Mucosa of rectum (tissue), 2 donors: Measurements from ENCODE around the gene CDC42EP3.

Experiments
- H3K27ac ChIP-seq, 2 donors: one replicate each; pipeline ENCODE4 v1.7.0; 2013; ENCODE audit warnings: inconsistent platforms in 2 of 2, low read depth in 2 of 2, low read length in 2 of 2
- H3K27me3 ChIP-seq, 2 donors: one replicate each; pipeline ENCODE4 v1.7.0; 2013; ENCODE audit warnings: low read length in 2 of 2; ENCODE audit not compliant: control insufficient read depth in 2 of 2, insufficient read depth in 2 of 2
- H3K36me3 ChIP-seq, 2 donors: one replicate each; pipeline ENCODE4 v1.7.0; 2013; ENCODE audit warnings: low read length in 2 of 2; ENCODE audit not compliant: control insufficient read depth in 2 of 2, insufficient read depth in 2 of 2
- H3K4me1 ChIP-seq, 2 donors: one replicate each; pipeline ENCODE4 v1.7.0; 2013; ENCODE audit warnings: low read length in 2 of 2, mild to moderate bottlenecking in 1 of 2; ENCODE audit not compliant: control insufficient read depth in 2 of 2, insufficient read depth in 2 of 2
- H3K4me3 ChIP-seq, 2 donors: one replicate each; pipeline ENCODE4 v1.7.0; 2013; ENCODE audit warnings: low read length in 2 of 2
- H3K9ac ChIP-seq, 2 donors: one replicate each; pipeline ENCODE4 v1.7.0; 2013; ENCODE audit warnings: low read length in 2 of 2, low read depth in 1 of 2, mild to moderate bottlenecking in 1 of 2
- H3K9me3 ChIP-seq, 2 donors: one replicate each; pipeline ENCODE4 v1.7.0; 2013; ENCODE audit warnings: low read length in 2 of 2; ENCODE audit not compliant: control insufficient read depth in 2 of 2
- donor health status: healthy.
- donor health status: Normal muscosa, but diverticular disease.

CDC42EP3 gene

DNA sequence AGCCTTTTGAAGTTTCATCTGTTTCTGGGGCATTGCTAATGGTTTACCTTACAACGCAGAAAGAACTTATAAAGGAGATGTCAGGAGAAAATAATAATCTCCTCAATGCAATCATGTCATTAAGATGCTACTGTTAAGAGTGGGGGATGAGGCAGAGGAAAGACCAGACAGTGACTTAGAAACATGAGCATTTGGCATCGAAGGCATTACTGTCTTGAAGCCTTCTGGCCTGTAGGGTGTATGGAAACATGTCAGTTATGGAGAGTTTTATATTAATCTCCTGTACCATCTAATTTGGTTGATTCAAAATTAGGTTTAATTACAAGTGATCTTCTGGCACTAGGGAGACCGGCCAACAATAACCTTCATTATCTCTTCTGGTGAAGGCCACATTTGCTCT, 32.5 kb downstream of the CDC42EP3 start:
- H3K9me3 ChIP-seq: no peaks in the 10 kb centered on the region
- peaks cover 0 to 7% of the 10 kb centered on the region in 2 donors for H3K4me1 ChIP-seq
- H3K36me3 ChIP-seq: peaks cover under 1 to 3% of the 10 kb centered on the region in 2 donors
- no peak overlapping the region for H3K27ac ChIP-seq
- no peaks in the 10 kb centered on the region for H3K27me3 ChIP-seq
- no peak overlapping the region for H3K4me3 ChIP-seq
- no peak overlapping the region for H3K9ac ChIP-seq

DNA sequence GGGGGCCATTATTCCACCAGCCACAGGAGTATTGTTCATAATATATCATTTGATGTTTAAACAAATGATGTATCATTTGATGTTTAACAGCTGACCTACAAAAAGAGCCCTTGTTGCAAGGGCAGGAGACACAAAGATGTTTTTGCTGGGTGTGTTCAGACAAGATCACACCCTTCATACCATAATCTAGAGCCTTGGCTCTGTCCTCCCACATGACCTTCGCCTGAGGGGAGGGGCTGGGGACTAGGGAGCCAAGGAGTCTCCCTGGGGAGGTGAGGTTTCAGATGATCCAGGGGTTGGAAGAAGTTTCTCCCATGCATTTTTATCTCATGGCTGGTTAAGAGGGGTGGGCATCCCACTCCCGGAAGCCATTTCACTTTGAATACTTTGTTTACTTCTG, 33.5 kb downstream of the CDC42EP3 start:
- Histone ChIP-seq H3K9ac (no peak overlapping the region), H3K4me1 (peaks cover 0 to 5% of the 10 kb centered on the region in 2 donors), H3K36me3 (no peaks in the 10 kb centered on the region), H3K9me3 (no peaks in the 10 kb centered on the region), H3K27me3 (no peaks in the 10 kb centered on the region), H3K4me3 (no peak overlapping the region), H3K27ac (no peak overlapping the region)

DNA sequence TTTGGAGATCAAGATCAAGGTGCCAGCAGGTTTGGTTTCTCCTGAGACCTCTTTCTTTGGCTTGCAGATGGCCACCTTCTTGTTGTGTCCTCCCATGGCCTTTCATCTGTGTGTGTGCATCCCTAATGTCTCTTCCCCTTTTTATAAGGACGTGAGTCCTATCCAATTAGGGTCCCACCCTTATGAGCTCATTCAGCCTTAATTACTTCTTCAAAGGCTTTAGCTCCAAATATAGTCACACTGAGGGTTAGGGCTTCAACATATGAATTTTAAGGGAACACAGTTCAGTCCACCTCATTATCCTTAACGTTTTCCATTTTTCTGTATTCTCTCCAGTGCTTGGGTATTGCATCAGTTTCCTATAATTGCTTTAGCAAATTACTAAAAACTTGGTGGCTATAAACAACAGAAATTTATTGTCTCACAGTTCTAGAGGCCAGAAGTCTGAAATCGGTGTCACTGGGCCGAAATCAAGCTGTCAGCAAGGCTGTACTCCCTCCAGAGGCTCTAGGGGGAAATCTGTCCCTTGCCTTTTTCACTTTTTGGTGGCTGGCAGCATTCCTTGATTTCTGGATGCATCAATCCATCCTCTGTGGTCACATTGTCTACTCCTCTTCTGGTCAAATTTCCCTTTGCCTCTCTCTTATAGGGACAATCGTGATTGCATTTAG, 34.1 kb downstream of the CDC42EP3 start:
- no peak overlapping the region for H3K27ac ChIP-seq
- H3K9ac ChIP-seq: no peak overlapping the region
- no peaks in the 10 kb centered on the region for H3K27me3 ChIP-seq
- H3K9me3 ChIP-seq: no peaks in the 10 kb centered on the region
- H3K4me3 ChIP-seq: no peak overlapping the region
- H3K36me3 ChIP-seq: no peaks in the 10 kb centered on the region
- H3K4me1 ChIP-seq: peaks cover 0 to 4% of the 10 kb centered on the region in 2 donors

DNA sequence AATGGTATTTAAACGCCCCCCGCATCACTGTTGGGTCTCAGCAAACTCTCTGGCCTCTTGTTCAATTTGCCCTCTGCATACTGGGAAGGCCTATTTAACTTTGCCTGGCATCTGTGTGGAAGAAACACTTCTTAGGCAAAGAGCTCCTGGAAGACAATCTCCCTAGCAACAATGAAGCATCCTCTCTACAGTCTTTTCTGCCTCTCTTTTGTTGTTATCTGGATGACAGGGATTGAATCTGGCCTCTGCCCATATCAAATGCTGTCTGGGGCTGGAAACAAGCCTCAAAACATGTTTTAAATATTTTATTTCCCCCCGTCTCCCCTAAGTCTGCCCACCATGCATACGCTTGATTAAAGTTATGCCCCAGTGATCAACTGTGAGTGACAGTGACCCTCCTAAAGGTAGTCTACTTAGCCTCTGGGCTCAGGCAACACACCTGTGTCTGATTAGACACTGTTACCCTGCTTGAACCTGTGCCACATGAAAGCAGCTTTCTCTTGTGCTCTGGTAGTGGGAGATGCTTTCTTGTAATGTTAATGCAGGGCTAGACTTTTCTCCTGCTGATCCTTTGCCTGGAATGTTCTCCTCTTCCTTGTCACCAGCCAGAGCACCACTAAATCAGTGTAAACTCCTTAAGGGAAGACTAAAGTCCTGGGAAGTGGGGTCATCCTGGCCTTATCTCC, 34.9 kb downstream of the CDC42EP3 start:
- H3K4me1 ChIP-seq: peaks cover 0 to 4% of the 10 kb centered on the region in 2 donors
- H3K27me3 ChIP-seq: no peaks in the 10 kb centered on the region
- no peak overlapping the region for H3K4me3 ChIP-seq
- H3K36me3 ChIP-seq: no peaks in the 10 kb centered on the region
- no peak overlapping the region for H3K27ac ChIP-seq
- H3K9me3 ChIP-seq: no peaks in the 10 kb centered on the region
- no peak overlapping the region for H3K9ac ChIP-seq

DNA sequence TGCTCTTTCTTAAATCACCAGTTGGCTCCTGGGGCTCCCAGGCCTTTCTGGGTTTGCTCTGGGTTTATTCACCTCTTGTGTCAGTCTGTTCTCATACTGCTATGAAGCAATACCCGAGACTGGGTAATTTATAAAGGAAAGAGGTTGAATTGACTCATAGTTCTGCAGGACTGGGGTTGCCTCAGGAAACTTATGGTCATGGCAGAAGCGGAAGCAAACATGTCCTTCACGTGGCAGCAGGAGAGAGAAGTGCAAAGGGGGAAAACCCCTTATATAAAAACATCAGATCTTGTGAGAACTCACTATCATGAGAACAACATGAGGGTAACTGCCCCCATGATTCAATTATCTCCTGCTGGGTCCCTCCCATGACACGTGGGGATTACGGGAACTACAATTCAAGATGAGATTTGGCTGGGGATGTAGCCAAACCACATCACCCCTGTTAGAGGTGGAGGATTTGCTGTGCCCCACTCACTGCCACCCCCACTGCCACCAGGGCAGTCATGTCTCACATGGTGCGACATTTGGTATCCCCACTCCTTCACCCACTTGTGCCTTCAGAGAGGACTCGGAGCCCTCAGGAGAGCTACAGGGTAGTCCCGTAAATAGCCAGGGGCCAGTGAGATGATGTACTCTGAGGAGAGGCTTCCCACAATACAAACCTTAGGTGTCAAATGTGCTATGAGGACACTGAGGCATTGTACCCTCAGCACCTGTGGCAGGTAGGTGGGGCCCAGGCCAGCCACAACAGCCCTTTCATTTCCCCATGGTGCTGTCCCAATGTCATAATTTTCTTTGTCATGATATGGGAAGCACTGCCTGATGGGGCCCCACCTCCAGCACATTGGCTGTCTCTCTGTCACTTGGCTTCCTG, 35.7 kb downstream of the CDC42EP3 start:
- H3K36me3 ChIP-seq: no peaks in the 10 kb centered on the region
- no peaks in the 10 kb centered on the region for H3K9me3 ChIP-seq
- no peak overlapping the region for H3K4me3 ChIP-seq
- peaks cover 0 to 4% of the 10 kb centered on the region in 2 donors for H3K4me1 ChIP-seq
- H3K27ac ChIP-seq: peak overlapping the region in 1 of 2 donors; percentile 45
- no peaks in the 10 kb centered on the region for H3K27me3 ChIP-seq
- no peak overlapping the region for H3K9ac ChIP-seq

DNA sequence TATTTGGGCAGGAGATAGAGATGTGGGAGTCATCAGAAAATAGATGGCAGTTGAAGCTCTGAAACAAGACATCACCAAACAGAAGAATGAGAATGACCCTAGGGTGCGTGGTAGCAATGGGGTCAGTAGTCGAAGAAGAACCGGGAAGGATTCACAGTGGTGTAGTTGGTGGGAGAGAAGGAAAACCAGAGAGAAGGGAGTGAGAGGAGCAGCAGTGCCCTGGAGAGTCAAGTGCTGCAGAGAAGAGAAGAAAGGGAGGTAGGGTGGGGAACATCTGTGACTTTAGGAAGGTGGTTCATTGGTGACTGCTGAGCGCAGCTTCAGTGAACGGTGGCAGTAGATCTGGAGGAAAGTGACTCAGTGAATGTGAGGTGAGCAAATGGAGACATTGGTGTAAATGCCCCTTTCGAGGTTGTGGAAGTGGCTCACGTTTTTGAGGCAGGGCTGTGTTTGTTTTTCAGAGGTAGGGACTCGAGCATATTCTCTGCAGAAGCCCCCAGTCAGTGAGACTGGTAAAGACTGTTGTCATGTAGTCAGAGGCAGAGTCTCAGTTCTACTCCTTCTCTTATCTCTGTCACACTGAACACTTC, 36.4 kb downstream of the CDC42EP3 start:
- no peaks in the 10 kb centered on the region for H3K36me3 ChIP-seq
- no peak overlapping the region for H3K27ac ChIP-seq
- no peak overlapping the region for H3K9ac ChIP-seq

DNA sequence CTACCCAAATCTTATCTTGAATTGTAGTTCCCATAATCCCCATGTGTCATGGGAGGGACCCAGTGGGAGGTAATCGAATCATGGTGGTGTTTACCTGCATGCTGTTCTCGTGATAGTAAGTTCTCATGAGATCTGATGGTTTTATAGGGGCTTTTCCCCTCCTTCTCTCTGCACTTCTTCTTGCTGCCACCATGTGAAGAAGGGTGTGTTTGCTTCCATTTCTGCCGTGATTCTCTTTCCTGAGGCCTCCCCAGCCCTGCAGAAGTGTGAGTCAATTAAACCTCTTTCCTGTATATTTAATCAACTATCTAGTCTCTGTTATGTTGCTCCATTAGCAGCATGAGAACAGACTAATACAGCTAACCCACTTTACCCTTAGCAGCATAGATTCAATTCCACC, 37.6 kb downstream of the CDC42EP3 start:
- peaks cover 0 to 4% of the 10 kb centered on the region in 2 donors for H3K4me1 ChIP-seq
- H3K27ac ChIP-seq: no peak overlapping the region
- H3K27me3 ChIP-seq: no peaks in the 10 kb centered on the region
- no peak overlapping the region for H3K9ac ChIP-seq
- H3K4me3 ChIP-seq: no peak overlapping the region
- H3K36me3 ChIP-seq: no peaks in the 10 kb centered on the region
- H3K9me3 ChIP-seq: no peaks in the 10 kb centered on the region

More for the DNA sequence above, 36.4 kb downstream of the CDC42EP3 start:
- no peaks in the 10 kb centered on the region for H3K27me3 ChIP-seq
- H3K9me3 ChIP-seq: no peaks in the 10 kb centered on the region
- H3K4me3 ChIP-seq: no peak overlapping the region
- peaks cover 0 to 4% of the 10 kb centered on the region in 2 donors for H3K4me1 ChIP-seq

DNA sequence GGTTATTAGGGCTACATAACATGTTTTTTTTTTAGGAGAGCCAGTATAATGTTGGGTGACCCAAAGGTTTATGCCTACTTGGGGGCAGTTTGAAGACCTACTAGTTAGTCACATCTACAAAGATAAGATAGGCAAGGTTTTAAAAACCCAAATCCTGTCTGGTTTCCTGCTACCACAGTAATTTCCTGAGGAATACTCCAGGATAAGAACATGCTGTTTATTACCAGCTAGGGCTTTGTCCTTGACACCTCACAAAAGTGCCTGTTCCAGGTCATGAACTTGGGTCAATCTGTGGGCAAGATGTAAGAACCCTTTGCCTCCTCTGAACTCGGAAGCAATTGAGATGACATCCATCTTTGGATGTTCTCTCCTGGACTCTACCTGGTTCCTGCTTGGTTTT, 38.2 kb downstream of the CDC42EP3 start:
- Histone ChIP-seq H3K4me3 (no peak overlapping the region), H3K27ac (no peak overlapping the region), H3K4me1 (peaks cover 0 to 4% of the 10 kb centered on the region in 2 donors), H3K36me3 (no peaks in the 10 kb centered on the region), H3K9ac (no peak overlapping the region), H3K27me3 (no peaks in the 10 kb centered on the region), H3K9me3 (no peaks in the 10 kb centered on the region)

DNA sequence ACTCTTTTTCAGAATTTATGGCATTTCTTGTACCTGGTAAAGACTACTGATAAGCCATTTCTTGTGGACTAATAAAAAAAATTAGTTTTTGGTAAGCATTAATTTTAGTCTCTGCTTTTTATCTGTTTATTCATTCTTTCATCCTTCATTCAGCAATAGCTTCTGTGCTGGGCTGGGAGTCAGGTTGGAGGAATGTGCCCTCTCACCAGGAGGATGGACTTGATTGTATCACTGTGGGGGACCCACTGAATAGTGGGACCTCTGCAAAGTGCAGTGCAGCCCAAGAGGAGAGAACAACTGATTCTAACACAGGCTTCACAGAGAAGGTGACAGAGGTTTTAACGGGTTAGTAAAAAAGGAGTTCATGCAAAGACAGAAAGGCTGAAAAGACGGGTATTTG, 39.1 kb downstream of the CDC42EP3 start:
- Histone ChIP-seq H3K36me3 (no peaks in the 10 kb centered on the region), H3K27me3 (no peaks in the 10 kb centered on the region), H3K27ac (no peak overlapping the region), H3K9me3 (no peaks in the 10 kb centered on the region), H3K9ac (no peak overlapping the region), H3K4me1 (peaks cover 0 to 4% of the 10 kb centered on the region in 2 donors), H3K4me3 (no peak overlapping the region)
